B cell (primary cell): ENCODE measurements around the gene CILP. TPM values are rescaled to one million over a fixed set of nuclear protein-coding genes. Genes with fewer than 3 reads are reported as not detected.

ENCODE experiments used
- ATAC-seq: fragments of 200-7000 bp; cut with Tn5 transposase; one replicate; pipeline ENCODE4 v1.10.0; 2021; ENCODE audit warnings: low read depth, mild to moderate bottlenecking, moderate number of reproducible peaks, moderate library complexity
- CTCF ChIA-PET: fragments of 350-600 bp; sonication (Branson Sonifier 250); formaldehyde crosslinking; loops from one replicate; lab custom pipeline; 2021; ENCODE audit warnings: antibody characterized with exemption, inconsistent platforms; lab: Charles Lee
- POLR2A ChIA-PET: fragments of 350-600 bp; sonication (Branson Sonifier 250); formaldehyde crosslinking; loops from one replicate; lab custom pipeline; 2021; ENCODE audit warnings: antibody characterized with exemption; lab: Charles Lee
- DNase-seq: peaks from one replicate; pipeline ENCODE4 v3.0.0; 2013
- H2AFZ ChIP-seq: 2 replicates; pipeline ENCODE4 v1.6.1; 2012; ENCODE audit warnings: mild to moderate bottlenecking, low read depth, low read length; ENCODE audit not compliant: insufficient read depth, poor library complexity, severe bottlenecking
- H3K27ac ChIP-seq, 2 donors: 1 replicate in 1 of 2; 2 replicates in 1 of 2; pipeline ENCODE4 v1.5.1; 2012 to 2013; ENCODE audit warnings: low read length in 2 of 2, mild to moderate bottlenecking in 2 of 2, moderate library complexity in 1 of 2
- H3K27me3 ChIP-seq, 4 experiments: fragments of 200-600 bp in 1 of 4; sonication (generic) in 1 of 4; replicated peaks in 1 of 4; 1 replicate in 2 of 4; 2 replicates in 2 of 4; pipeline versions ENCODE4 v1.6.1 to v1.7.0; 2013 to 2016; ENCODE audit warnings: low read length in 3 of 4, mild to moderate bottlenecking in 2 of 4, mixed read lengths in 1 of 4, moderate library complexity in 1 of 4; ENCODE audit not compliant: insufficient read depth in 4 of 4, control insufficient read depth in 3 of 4; ENCODE audit errors: control extremely low read depth in 1 of 4
- H3K36me3 ChIP-seq, 2 experiments: replicated peaks in 1 of 2; 1 replicate in 1 of 2; 2 replicates in 1 of 2; pipeline versions ENCODE4 v1.6.1 to v1.7.1; 2013; ENCODE audit warnings: low read length in 1 of 2; ENCODE audit not compliant: insufficient read depth in 2 of 2, control insufficient read depth in 1 of 2; ENCODE audit errors: control extremely low read depth in 1 of 2, extremely low read depth in 1 of 2
- H3K4me1 ChIP-seq, 2 donors: fragments of 200-600 bp in 1 of 2; sonication (generic) in 1 of 2; 1 replicate in 1 of 2; 2 replicates in 1 of 2; pipeline versions ENCODE4 v1.5.1 to v1.6.1; 2013 to 2017; ENCODE audit warnings: low read length in 2 of 2; ENCODE audit not compliant: control insufficient read depth in 2 of 2, insufficient read depth in 2 of 2
- H3K4me2 ChIP-seq: replicated peaks from 2 replicates; pipeline ENCODE3; 2012; ENCODE audit warnings: mild to moderate bottlenecking, low read depth, low read length; ENCODE audit not compliant: poor library complexity, severe bottlenecking
- H3K4me3 ChIP-seq, 5 experiments: fragments of 200-600 bp in 1 of 5; sonication (generic) in 1 of 5; 1 replicate in 3 of 5; 2 replicates in 2 of 5; pipeline versions ENCODE4 v1.5.1 to v1.7.0; 2011 to 2016; ENCODE audit warnings: low read length in 4 of 5, mild to moderate bottlenecking in 4 of 5, low read depth in 2 of 5, control low read depth in 1 of 5, moderate library complexity in 1 of 5; ENCODE audit not compliant: insufficient read depth in 1 of 5; ENCODE audit errors: control extremely low read depth in 1 of 5, extremely low read depth in 1 of 5
- H3K79me2 ChIP-seq: fragments of 200-600 bp; sonication (generic); one replicate; pipeline ENCODE4 v1.6.0; 2016; ENCODE audit warnings: low read length; ENCODE audit not compliant: control insufficient read depth, insufficient read depth
- H3K9ac ChIP-seq: fragments of 200-600 bp; sonication (generic); 2 replicates; pipeline ENCODE4 v1.6.1; 2017; ENCODE audit warnings: mild to moderate bottlenecking, low read length, moderate library complexity
- H3K9me3 ChIP-seq, 3 donors: one replicate each; pipeline versions ENCODE4 v1.6.1 to v1.7.1; 2013; ENCODE audit warnings: low read length in 2 of 3; ENCODE audit not compliant: control insufficient read depth in 2 of 3, insufficient read depth in 1 of 3; ENCODE audit errors: control extremely low read depth in 1 of 3
- H4K20me1 ChIP-seq: 2 replicates; pipeline ENCODE4 v1.6.0; 2012; ENCODE audit warnings: mild to moderate bottlenecking, low read length; ENCODE audit not compliant: insufficient read depth, control insufficient read depth, poor library complexity, severe bottlenecking
- H3K27ac Mint-ChIP-seq: one replicate; pipeline ENCODE4 v1.8.0; 2021; ENCODE audit warnings: mixed read lengths
- H3K27me3 Mint-ChIP-seq: one replicate; pipeline ENCODE4 v1.8.0; 2021; ENCODE audit warnings: mixed read lengths
- H3K4me1 Mint-ChIP-seq: one replicate; pipeline ENCODE4 v1.8.0; 2021; ENCODE audit warnings: mixed read lengths
- H3K4me3 Mint-ChIP-seq: one replicate; pipeline ENCODE4 v1.8.0; 2021; ENCODE audit warnings: mixed read lengths
- H3K9me3 Mint-ChIP-seq: one replicate; pipeline ENCODE4 v1.8.0; 2022; ENCODE audit warnings: mixed read lengths; ENCODE audit not compliant: insufficient read depth
- CTCF ChIP-seq: fragments of 200-600 bp; IDR thresholded peaks from one replicate; pipeline ENCODE4 v1.8.0; 2022; ENCODE audit warnings: antibody characterized with exemption, mild to moderate bottlenecking
- EZH2 ChIP-seq: IDR thresholded peaks from 2 replicates; pipeline ENCODE4 v1.6.1; 2012; ENCODE audit warnings: borderline replicate concordance, low read depth, mild to moderate bottlenecking, moderate library complexity, low read length; ENCODE audit not compliant: insufficient read depth, poor library complexity, severe bottlenecking
- WGBS: methylation state at CpG from one replicate; pipeline ENCODE4 v1.1.5; 2013; ENCODE audit warnings: missing lambda C conversion rate; ENCODE audit not compliant: insufficient coverage; 5-methylcytosine and 5-hydroxymethylcytosine counted together
- intact Hi-C: fragments of 100-400 bp; cut with micrococcal nuclease; formaldehyde crosslinking; loops from one replicate; pipeline ENCODE4 v1.10.0; 2022
- polyA plus RNA-seq: library from polyadenylated mRNA; depleted of rRNA; stranded (reverse); fragments of >200 nt; gene quantifications from 2 replicates; pipeline ENCODE4 v1.2.3, GENCODE V29; 2012
- total RNA-seq, 2 donors: library from RNA; stranded (reverse); fragments of 120-200 nt in 1 of 2; gene quantifications; 1 replicate in 1 of 2; 2 replicates in 1 of 2; pipeline versions ENCODE4 v1.2.3 to v1.2.4, GENCODE V29; 2013 to 2022

Gene CILP
- total and polyA plus RNA-seq, 2 donors (not counting 1 experiment from before 2014, with no cell fraction given), result 0.52 to 0.94 TPM

DNA sequence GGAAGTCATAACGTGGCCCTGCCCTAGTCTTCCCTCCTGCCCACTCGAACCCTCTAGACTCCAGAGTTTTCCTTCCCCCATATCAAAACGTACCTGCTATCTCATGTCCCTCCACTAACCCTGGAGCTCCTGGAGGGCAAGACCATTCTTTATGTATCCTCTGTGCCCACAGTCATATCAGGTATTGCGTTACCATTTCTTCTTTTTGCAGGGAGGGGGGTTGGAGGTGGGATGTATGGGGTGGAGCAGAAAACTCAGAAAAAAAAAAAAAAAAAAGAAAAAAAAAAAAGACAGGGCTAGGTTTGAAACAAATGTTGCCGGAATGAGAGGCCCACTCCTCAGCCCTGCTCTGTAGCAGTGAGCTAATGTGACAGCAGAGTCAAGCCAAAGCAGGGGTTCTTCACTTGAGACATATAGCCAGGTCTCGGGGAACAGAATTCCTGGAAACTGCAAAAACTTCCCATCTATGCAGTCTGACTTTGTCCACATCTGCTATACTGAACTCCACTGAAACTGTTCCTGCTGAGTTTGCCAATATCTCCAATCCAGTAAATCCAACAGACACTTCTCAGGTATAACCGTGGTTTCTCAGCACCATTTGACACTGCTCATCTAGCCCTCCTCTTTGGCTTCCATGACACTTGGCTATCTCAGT, 44.3 kb upstream of the CILP start:
- intact Hi-C loops, result no loop called here
- H3K27ac Mint-ChIP-seq, result no peak overlapping the region
- Histone ChIP-seq H3K4me1 (no peaks in the 10 kb centered on the region), H3K9ac (no peak overlapping the region), H3K4me2 (no peak overlapping the region), H3K27me3 (no peaks in the 10 kb centered on the region), H2AFZ (no peak overlapping the region), H4K20me1 (no peaks in the 10 kb centered on the region), H3K79me2 (no peaks in the 10 kb centered on the region), H3K4me3 (no peak overlapping the region), H3K9me3 (no peaks in the 10 kb centered on the region), H3K36me3 (peaks cover 9 to 39% of the 10 kb centered on the region in 2 experiments), H3K27ac (no peak overlapping the region)
- DNase-seq (no peak), ATAC-seq (no peak)
- POLR2A ChIA-PET, result interaction anchor here (0.5 kb wide), 1 partner anchor 1091 kb away, joined by 4 read pairs; no protein-coding TSS in a partner anchor
- CTCF ChIA-PET, result interaction anchor here (0.6 kb wide), 1 partner anchor 15 kb away, joined by 3 read pairs; no protein-coding TSS in a partner anchor
- WGBS, result 100% methylated on average over 3 of the region's 7 CpGs
- no peak for TF ChIP-seq EZH2
- TF ChIP-seq CTCF, result no peak
- H3K9me3 Mint-ChIP-seq, result no peaks in the 10 kb centered on the region
- H3K4me3 Mint-ChIP-seq, result no peak overlapping the region
- no peaks in the 10 kb centered on the region for H3K4me1 Mint-ChIP-seq
- no peaks in the 10 kb centered on the region for H3K27me3 Mint-ChIP-seq

- ATAC-seq, result no peak
- Histone ChIP-seq H3K4me2 (no peak overlapping the region), H3K27me3 (no peaks in the 10 kb centered on the region), H4K20me1 (no peaks in the 10 kb centered on the region), H3K9ac (no peak overlapping the region), H2AFZ (no peak overlapping the region), H3K36me3 (peaks cover 9 to 31% of the 10 kb centered on the region in 2 experiments), H3K79me2 (no peaks in the 10 kb centered on the region), H3K9me3 (no peaks in the 10 kb centered on the region), H3K4me1 (no peaks in the 10 kb centered on the region), H3K27ac (no peak overlapping the region), H3K4me3 (no peak overlapping the region)
- no peak overlapping the region for H3K27ac Mint-ChIP-seq
- intact Hi-C loops, result no loop called here
- H3K4me3 Mint-ChIP-seq, result no peak overlapping the region
- no peak for DNase-seq
- no peaks in the 10 kb centered on the region for H3K4me1 Mint-ChIP-seq
- no CpG with 5 or more reads among the region's 1 CpG for WGBS
- no peak for TF ChIP-seq EZH2
- no peak for TF ChIP-seq CTCF
- ChIA-PET POLR2A (no interaction called here), CTCF (no interaction called here)
- H3K27me3 Mint-ChIP-seq, result no peaks in the 10 kb centered on the region
- H3K9me3 Mint-ChIP-seq, result no peaks in the 10 kb centered on the region
Observed at GRCh38 chr15:65254758-65255157, 43.5 kb upstream of the CILP start.
